Astrocyte (in vitro differentiated cells and primary cell): ENCODE measurements around the gene SEPTIN3.

Experiments used
- EZH2 ChIP-seq: IDR thresholded peaks from 2 replicates; pipeline ENCODE4 v1.6.1; 2012; ENCODE audit warnings: mild to moderate bottlenecking, low read length, inconsistent platforms; ENCODE audit not compliant: insufficient read depth
- TF ChIP-seq, protein P1 (sequence below): IDR thresholded peaks from 2 replicates; pipeline ENCODE4 v1.5.1; 2011; ENCODE audit warnings: low read depth, mild to moderate bottlenecking, inconsistent platforms, low read length, moderate library complexity; ENCODE audit not compliant: insufficient read depth

DNA sequence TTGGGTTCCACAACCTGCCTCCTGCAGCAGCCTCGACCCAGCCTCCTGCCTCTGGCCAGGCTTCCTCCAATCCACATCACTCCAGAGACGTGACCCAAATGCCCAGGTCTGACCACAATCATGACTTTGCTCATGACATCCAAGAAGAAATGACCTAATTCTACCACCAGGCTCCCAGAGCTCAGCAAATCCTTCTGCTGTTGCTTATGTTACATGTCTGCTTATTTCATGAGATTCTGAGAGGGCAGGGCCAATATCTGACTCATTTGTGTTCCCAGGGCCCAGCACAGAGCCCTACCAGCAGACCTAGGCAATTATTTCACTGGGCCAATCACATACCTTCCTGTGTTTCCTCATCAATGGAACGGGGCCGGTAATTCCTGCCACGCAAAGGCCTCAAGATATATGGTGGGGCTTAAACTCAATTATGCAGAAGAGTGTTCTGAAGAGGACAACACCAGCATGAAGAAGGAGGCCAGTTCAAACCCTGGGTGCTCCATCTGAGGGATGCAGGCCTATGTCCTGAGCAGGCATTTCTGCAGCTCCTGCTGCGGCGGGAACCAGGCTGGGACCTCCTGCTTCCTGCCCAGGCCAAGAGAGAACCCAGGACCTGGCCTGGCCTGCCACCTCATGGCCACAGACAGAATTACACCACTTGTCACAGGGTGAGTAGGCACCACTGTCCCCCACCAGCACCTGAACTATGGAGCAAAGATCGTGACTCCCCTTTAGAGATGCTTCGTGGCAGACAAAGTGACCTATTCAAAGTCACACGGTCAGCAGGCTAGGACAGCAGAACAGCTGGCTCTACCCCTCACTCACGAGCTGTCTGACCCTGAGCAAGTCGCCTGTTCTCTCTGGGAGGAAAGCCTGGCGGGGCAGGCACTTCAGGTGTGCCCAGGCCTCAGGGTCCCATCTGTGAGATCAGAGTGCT is 28.1 kb upstream of the SEPTIN3 start:
- TF ChIP-seq, protein P1, sequence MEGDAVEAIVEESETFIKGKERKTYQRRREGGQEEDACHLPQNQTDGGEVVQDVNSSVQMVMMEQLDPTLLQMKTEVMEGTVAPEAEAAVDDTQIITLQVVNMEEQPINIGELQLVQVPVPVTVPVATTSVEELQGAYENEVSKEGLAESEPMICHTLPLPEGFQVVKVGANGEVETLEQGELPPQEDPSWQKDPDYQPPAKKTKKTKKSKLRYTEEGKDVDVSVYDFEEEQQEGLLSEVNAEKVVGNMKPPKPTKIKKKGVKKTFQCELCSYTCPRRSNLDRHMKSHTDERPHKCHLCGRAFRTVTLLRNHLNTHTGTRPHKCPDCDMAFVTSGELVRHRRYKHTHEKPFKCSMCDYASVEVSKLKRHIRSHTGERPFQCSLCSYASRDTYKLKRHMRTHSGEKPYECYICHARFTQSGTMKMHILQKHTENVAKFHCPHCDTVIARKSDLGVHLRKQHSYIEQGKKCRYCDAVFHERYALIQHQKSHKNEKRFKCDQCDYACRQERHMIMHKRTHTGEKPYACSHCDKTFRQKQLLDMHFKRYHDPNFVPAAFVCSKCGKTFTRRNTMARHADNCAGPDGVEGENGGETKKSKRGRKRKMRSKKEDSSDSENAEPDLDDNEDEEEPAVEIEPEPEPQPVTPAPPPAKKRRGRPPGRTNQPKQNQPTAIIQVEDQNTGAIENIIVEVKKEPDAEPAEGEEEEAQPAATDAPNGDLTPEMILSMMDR: peak; percentile 79
- TF ChIP-seq EZH2: no peak
